Measurements from ENCODE around the gene LGR6. TPM values are rescaled to one million over a fixed set of nuclear protein-coding genes. Genes with fewer than 3 reads are reported as not detected.
"Not testable (repeated sequence)": the region's sequence is repeated elsewhere in the genome, so short reads cannot be mapped to it uniquely, and the experiment has no call there.

LGR6 gene
- total RNA-seq, 2 experiments from 2014 or later = 0.09 to 0.14 TPM

- H3K27ac Mint-ChIP-seq; ATAC-seq; DNase-seq; H3K4me3 Mint-ChIP-seq; H3K4me1 Mint-ChIP-seq; POLR2A ChIA-PET; H3K36me3 Mint-ChIP-seq (ENCODE audit: low read depth); intact Hi-C loops (cut with DNase I, micrococcal nuclease); H3K9me3 Mint-ChIP-seq (ENCODE audit: low read depth); CTCF ChIA-PET: not testable (repeated sequence)
- peaks cover 27% of the 10 kb centered on the region for H3K27me3 Mint-ChIP-seq
Observed at GRCh38 chr1:202261209-202261958, 67.8 kb downstream of the LGR6 start.

GRCh38 chr1:202263628-202264027 is 70.0 kb downstream of the LGR6 start:
- ChIA-PET POLR2A (no interaction called here), CTCF (interaction anchor here (0.7 to 1.0 kb wide), 2 partner anchors 11 to 26 kb away, joined by 3 read pairs; no protein-coding TSS in a partner anchor)
- peak; percentile 19 for ATAC-seq
- H3K9me3 Mint-ChIP-seq (ENCODE audit: low read depth) = peaks cover 4% of the 10 kb centered on the region
- H3K36me3 Mint-ChIP-seq (ENCODE audit: low read depth) = no peaks in the 10 kb centered on the region
- H3K27me3 Mint-ChIP-seq = peaks cover 30% of the 10 kb centered on the region
- H3K27ac Mint-ChIP-seq = no peak overlapping the region
- H3K4me3 Mint-ChIP-seq = no peak overlapping the region
- intact Hi-C loops (cut with DNase I, micrococcal nuclease) = no loop called here
- no peaks in the 10 kb centered on the region for H3K4me1 Mint-ChIP-seq
- DNase-seq = no peak

DNA sequence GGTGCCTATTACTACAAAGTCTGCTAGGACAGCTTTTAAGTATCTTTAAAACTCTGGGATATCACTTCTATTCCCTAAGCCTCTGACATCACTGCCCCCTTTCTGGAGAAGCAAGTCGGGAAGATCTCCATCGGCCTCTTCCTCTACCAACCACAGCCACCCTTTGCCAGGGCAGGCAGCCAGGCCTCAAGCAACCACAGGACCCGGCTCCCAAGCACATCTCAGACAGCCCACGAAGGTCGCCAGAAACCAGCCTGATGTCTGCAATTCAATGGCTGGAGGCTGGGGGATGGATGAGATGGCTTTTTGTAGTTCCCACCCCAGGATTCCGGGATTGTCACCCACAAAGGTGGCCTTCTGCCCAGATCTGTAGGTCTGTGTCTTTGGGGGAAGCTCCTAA is 70.7 kb downstream of the LGR6 start:
- Mint-ChIP-seq H3K4me3 (no peak overlapping the region), H3K36me3 (ENCODE audit: low read depth) (no peaks in the 10 kb centered on the region), H3K4me1 (no peaks in the 10 kb centered on the region), H3K9me3 (ENCODE audit: low read depth) (peaks cover 4% of the 10 kb centered on the region), H3K27me3 (peaks cover 30% of the 10 kb centered on the region), H3K27ac (no peak overlapping the region)
- ATAC-seq = no peak
- intact Hi-C loops (cut with DNase I, micrococcal nuclease) = no loop called here
- no peak for DNase-seq
- CTCF ChIA-PET = interaction anchor here (0.7 kb wide), 1 partner anchor 27 kb away, joined by 3 read pairs; no protein-coding TSS in a partner anchor
- POLR2A ChIA-PET = no interaction called here

DNA sequence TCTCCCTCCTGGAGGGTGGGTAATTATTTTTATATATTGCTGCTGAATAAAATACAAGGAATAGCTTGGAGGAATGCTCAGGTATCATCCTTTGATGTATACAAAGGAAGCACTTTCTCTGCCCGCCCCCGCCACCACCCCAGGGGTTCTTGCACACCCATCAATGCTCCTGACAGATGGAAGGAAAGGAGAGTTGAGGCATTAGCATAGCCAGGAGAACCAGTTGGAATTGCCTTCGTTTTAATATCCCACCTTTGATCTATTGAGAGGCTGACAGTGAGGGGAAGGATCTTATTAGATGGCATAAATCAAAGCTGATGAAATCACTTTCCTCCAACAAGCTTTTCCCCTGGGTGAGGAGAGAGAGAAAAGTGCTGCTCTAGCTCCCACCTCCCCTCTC is 71.1 kb downstream of the LGR6 start:
- no peaks in the 10 kb centered on the region for H3K36me3 Mint-ChIP-seq (ENCODE audit: low read depth)
- ChIA-PET POLR2A (no interaction called here), CTCF (no interaction called here)
- no peaks in the 10 kb centered on the region for H3K4me1 Mint-ChIP-seq
- no peak overlapping the region for H3K27ac Mint-ChIP-seq
- H3K27me3 Mint-ChIP-seq = peaks cover 28% of the 10 kb centered on the region
- no peak for ATAC-seq
- H3K9me3 Mint-ChIP-seq (ENCODE audit: low read depth) = peaks cover 4% of the 10 kb centered on the region
- intact Hi-C loops (cut with DNase I, micrococcal nuclease) = no loop called here
- no peak for DNase-seq
- H3K4me3 Mint-ChIP-seq = no peak overlapping the region

- Mint-ChIP-seq H3K4me3 (no peak overlapping the region), H3K4me1 (no peaks in the 10 kb centered on the region), H3K27me3 (peaks cover 25% of the 10 kb centered on the region), H3K36me3 (ENCODE audit: low read depth) (no peaks in the 10 kb centered on the region), H3K27ac (no peak overlapping the region), H3K9me3 (ENCODE audit: low read depth) (peaks cover 4% of the 10 kb centered on the region)
- no peak for ATAC-seq
- intact Hi-C loops (cut with DNase I, micrococcal nuclease) = no loop called here
- ChIA-PET CTCF (interaction anchor here (1.0 to 2.4 kb wide), 2 partner anchors 8 to 50 kb away, joined by 3 to 10 read pairs; no protein-coding TSS in a partner anchor), POLR2A (no interaction called here)
- no peak for DNase-seq
Observed at GRCh38 chr1:202266061-202266765, 72.6 kb downstream of the LGR6 start.

- Mint-ChIP-seq H3K9me3 (ENCODE audit: low read depth) (no peaks in the 10 kb centered on the region), H3K36me3 (ENCODE audit: low read depth) (no peaks in the 10 kb centered on the region), H3K4me1 (no peaks in the 10 kb centered on the region), H3K4me3 (no peak overlapping the region), H3K27me3 (peaks cover 23% of the 10 kb centered on the region), H3K27ac (no peak overlapping the region)
- ChIA-PET POLR2A (no interaction called here), CTCF (interaction anchor here (0.6 to 2.4 kb wide), 4 partner anchors 45 to 372 kb away, joined by 3 to 10 read pairs (median 3); no protein-coding TSS in a partner anchor)
- no peak for ATAC-seq
- intact Hi-C loops (cut with DNase I, micrococcal nuclease) = no loop called here
- no peak for DNase-seq
Observed at GRCh38 chr1:202268032-202268431, 74.4 kb downstream of the LGR6 start.

DNA sequence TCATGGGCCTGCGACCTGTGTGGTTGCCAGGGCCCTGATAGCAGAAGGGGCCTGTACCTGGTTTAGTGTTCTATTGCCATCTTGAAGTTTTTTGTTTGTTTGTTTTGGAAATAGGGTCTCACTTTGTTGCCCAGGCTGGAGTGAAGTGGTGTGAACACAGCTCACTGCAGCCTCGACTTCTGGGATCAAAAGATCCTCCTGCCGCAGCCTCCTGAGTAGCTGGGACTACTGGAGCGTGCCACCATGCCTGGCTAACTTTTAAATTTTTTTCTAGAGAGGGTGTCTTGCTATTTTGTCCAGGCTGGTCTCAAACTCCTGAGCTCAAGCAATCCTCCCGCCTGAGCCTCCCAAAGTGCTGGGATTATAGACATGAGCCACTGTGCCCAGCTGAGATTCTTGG is 75.2 kb downstream of the LGR6 start:
- POLR2A ChIA-PET = no interaction called here
- no peak for DNase-seq
- Mint-ChIP-seq H3K36me3 (ENCODE audit: low read depth) (no peaks in the 10 kb centered on the region), H3K4me3 (no peak overlapping the region), H3K27ac (no peak overlapping the region), H3K4me1 (no peaks in the 10 kb centered on the region), H3K9me3 (ENCODE audit: low read depth) (no peaks in the 10 kb centered on the region), H3K27me3 (peaks cover 17% of the 10 kb centered on the region)
- CTCF ChIA-PET = interaction anchor here (0.9 to 2.4 kb wide), 5 partner anchors 9 to 373 kb away, joined by 3 to 10 read pairs (median 4); no protein-coding TSS in a partner anchor
- intact Hi-C loops (cut with DNase I, micrococcal nuclease) = no loop called here
- ATAC-seq = no peak

DNA sequence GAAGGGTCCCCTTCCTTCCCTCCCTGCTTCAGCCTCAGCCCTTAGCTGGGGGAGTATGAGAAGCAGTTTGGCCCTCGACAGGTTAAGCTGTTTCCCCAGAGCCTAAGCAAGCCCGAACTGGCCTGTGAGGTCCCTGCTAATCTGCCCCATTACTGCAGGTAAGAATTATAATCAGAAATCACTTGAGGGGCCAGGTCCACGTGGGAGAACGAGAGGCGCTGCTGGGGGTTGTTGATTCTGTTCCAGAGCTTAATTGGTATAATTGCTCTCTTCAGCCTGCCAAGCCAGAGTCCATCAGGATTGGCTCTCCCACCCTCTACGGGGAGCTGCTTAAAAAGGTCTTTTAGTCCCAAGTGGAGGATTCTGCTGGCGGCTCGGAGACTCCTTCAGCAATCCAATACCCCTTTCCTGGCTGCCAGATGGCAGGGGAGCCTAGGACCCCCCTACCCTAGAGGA is 77.3 kb downstream of the LGR6 start:
- ChIA-PET POLR2A (no interaction called here), CTCF (interaction anchor here (0.8 kb wide), 1 partner anchor 49 kb away, joined by 5 read pairs; no protein-coding TSS in a partner anchor)
- intact Hi-C loops (cut with DNase I, micrococcal nuclease) = no loop called here
- H3K27me3 Mint-ChIP-seq = peaks cover 7% of the 10 kb centered on the region
- H3K9me3 Mint-ChIP-seq (ENCODE audit: low read depth) = no peaks in the 10 kb centered on the region
- H3K4me1 Mint-ChIP-seq = no peaks in the 10 kb centered on the region
- H3K36me3 Mint-ChIP-seq (ENCODE audit: low read depth) = no peaks in the 10 kb centered on the region
- DNase-seq (no peak), ATAC-seq (no peak)
- no peak overlapping the region for H3K27ac Mint-ChIP-seq
- H3K4me3 Mint-ChIP-seq = no peak overlapping the region

DNA sequence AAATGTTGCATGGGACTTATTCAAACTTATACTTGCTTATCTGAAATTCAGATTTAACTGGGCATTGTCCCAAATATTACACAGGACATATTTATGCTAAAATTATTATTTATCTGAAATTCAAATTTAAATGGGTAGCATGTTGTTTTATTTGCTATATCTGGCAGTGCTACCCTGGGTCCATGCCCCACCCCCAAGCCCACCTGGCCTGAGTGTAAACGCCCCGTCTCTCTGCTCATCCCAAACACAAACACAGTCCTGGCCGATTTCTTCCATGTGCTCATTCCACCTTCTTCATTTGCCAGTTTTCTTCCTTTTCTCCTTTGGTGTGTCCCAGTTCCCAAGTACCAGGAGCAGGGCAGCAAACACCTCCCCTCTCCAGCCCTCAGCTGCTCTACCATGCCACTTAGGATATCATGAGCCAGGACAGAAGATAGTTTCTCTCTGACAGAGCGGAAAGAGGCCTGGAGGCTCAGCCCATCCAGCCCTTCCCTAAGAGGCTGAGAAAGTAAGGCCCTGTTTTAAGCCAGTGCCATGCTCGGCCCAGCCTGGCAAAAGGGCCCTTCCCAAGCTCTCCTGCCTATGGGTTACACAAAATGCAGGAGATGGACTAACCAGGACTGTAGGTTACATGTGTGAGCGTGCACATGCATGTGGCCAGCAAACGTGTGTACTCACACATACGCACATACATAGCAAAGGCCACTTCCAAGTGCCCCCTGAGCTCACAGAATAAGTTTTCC is 78.7 kb downstream of the LGR6 start:
- CTCF ChIA-PET = interaction anchor here (2.6 to 5.2 kb wide), 2 partner anchors 12 to 43 kb away, joined by 15 to 45 read pairs; no protein-coding TSS in a partner anchor

GRCh38 chr1:202274611-202275010 is 81.0 kb downstream of the LGR6 start:
- Mint-ChIP-seq H3K27me3 (peaks cover 2% of the 10 kb centered on the region), H3K4me3 (no peak overlapping the region), H3K4me1 (no peaks in the 10 kb centered on the region), H3K9me3 (ENCODE audit: low read depth) (no peaks in the 10 kb centered on the region), H3K27ac (no peak overlapping the region), H3K36me3 (ENCODE audit: low read depth) (no peaks in the 10 kb centered on the region)
- ChIA-PET CTCF (interaction anchor here (0.7 to 5.2 kb wide), 11 partner anchors 9 to 79 kb away, joined by 3 to 45 read pairs (median 3); no protein-coding TSS in a partner anchor), POLR2A (no interaction called here)
- intact Hi-C loops (cut with DNase I, micrococcal nuclease) = loop anchor here (1.0 to 5.0 kb wide), 2 partner anchors 41 to 443 kb away; no protein-coding TSS in a partner anchor
- DNase-seq (peak; percentile 74), ATAC-seq (peak; percentile 61)

More for the DNA sequence above, 78.7 kb downstream of the LGR6 start:
- no peak overlapping the region for H3K27ac Mint-ChIP-seq
- no peaks in the 10 kb centered on the region for H3K4me1 Mint-ChIP-seq
- no peaks in the 10 kb centered on the region for H3K9me3 Mint-ChIP-seq (ENCODE audit: low read depth)
- POLR2A ChIA-PET = no interaction called here
- H3K4me3 Mint-ChIP-seq = no peak overlapping the region
- intact Hi-C loops (cut with DNase I, micrococcal nuclease) = no loop called here
- ATAC-seq = no peak
- peaks cover 2% of the 10 kb centered on the region for H3K27me3 Mint-ChIP-seq
- no peak for DNase-seq
- no peaks in the 10 kb centered on the region for H3K36me3 Mint-ChIP-seq (ENCODE audit: low read depth)
